C4-2B (cell line): Measurements from ENCODE around the gene GMEB1.

Experiments used
- CTCF ChIP-seq: fragments of 450-650 bp; conservative IDR thresholded peaks from 2 replicates; pipeline ENCODE4 v1.5.1; 2017; ENCODE audit warnings: mild to moderate bottlenecking
- ZFX ChIP-seq: fragments of 450-650 bp; IDR thresholded peaks from 2 replicates; pipeline ENCODE4 v1.6.1; 2017

- TF ChIP-seq CTCF (no peak), ZFX (no peak)
Measured at GRCh38 chr1:28631713-28632112, 36.9 kb upstream of the GMEB1 start.
